ENCODE data around the gene CHCHD2. TPM values are rescaled to one million over a fixed set of nuclear protein-coding genes. Genes with fewer than 3 reads are reported as not detected.

The CHCHD2 gene
- total and polyA plus RNA-seq, 2 of the 13 experiments (the other 11 are each of a cell fraction or from before 2014, with no cell fraction given) = 330 to 572 TPM

- TF ChIP-seq GRHL1 (CRISPR knock-in tag; conservative IDR thresholded peaks at IDR 0.05) = no peak
Observed at GRCh38 chr7:56062382-56062781, 43.9 kb downstream of the CHCHD2 start (continued).

GRCh38 chr7:56053993-56054392, 52.3 kb downstream of the CHCHD2 start:
- Histone ChIP-seq H4K20me1 (ENCODE audit: insufficient read depth, low read length) (no peaks in the 10 kb centered on the region; the same call in none of the 2 replicates), H3K27me3 (ENCODE audit: control insufficient read depth in 1 of 2, insufficient read depth in 2 of 2, low read length in 2 of 2) (no peaks in the 10 kb centered on the region; a peak in 1 of 5 replicates), H3K9ac (ENCODE audit: insufficient read depth, low read depth, low read length) (peak overlapping the region; percentile 20; the same call in 1 of the 2 replicates), H3K4me1 (ENCODE audit: insufficient read depth, low read length) (peaks cover 73% of the 10 kb centered on the region), H3K79me2 (ENCODE audit: insufficient read depth, low read length) (peaks cover 64% of the 10 kb centered on the region), H2AFZ (ENCODE audit: low read length) (no peak overlapping the region), H3K4me2 (ENCODE audit: low read depth, low read length) (peak overlapping the region; percentile 78), H3K9me3 (ENCODE audit: low read length) (no peaks in the 10 kb centered on the region), H3K36me3 (replicated peaks in 1 of 2; ENCODE audit: control insufficient read depth in 1 of 2, insufficient read depth in 2 of 2, low read length in 2 of 2) (peaks cover 5 to 46% of the 10 kb centered on the region in 2 experiments; a peak in 4 of 5 replicates), H3K4me3 (replicated peaks in 1 of 3; ENCODE audit: insufficient read depth in 1 of 3, low read depth in 2 of 3, low read length in 3 of 3) (peak overlapping the region in 1 of 3 experiments; percentile 98; a peak in 1 of 6 replicates), H3K27ac (ENCODE audit: extremely low read length, insufficient read depth, low read length) (no peak overlapping the region)
- intact Hi-C loops (cut with micrococcal nuclease; ENCODE audit: unreplicated experiment) (no loop called here), in situ Hi-C loops (cut with HindIII; ENCODE audit: extremely low pct_ligation_motif_present, low pct_unique_long_range_greater_than_20kb) (no loop called here)
- TF ChIP-seq RBFOX2 (IDR thresholded peaks at IDR 0.05; ENCODE audit: low read depth, low read length) = peak; percentile 53; the same call in 1 of the 2 replicates
- no peak for TF ChIP-seq JUNB (CRISPR knock-in tag; IDR thresholded peaks at IDR 0.05; ENCODE audit: borderline replicate concordance)
- TF ChIP-seq AGO2 (optimal IDR thresholded peaks at IDR 0.05; ENCODE audit: low read depth, low read length) = peak; percentile 15
- no peak for DNase-seq (ENCODE audit: low spot score)
- ChIA-PET CTCF (ENCODE audit: low intra/inter-chr PET ratio, low total read pairs) (no interaction called here), POLR2A (interaction anchor here (1.6 to 2.7 kb wide), 3 partner anchors 9 to 24 kb away, joined by 6 to 21 read pairs (median 8); partner anchors contain the start of gene SUMF2)
- WGBS (ENCODE audit: low lambda C conversion rate) = 86% methylated on average over 2 of the region's 2 CpGs
- BruUV-seq (replicated peaks) = no TSS peak
- no peak for FAIRE-seq
- ATAC-seq = no peak

Measured in HepG2 (cell line).